HG02981 (cell line): ENCODE measurements around the gene BCL2L12.
A peak's percentile ranks its signal among the peaks of the same experiment; 100 is the strongest.
"Not testable (repeated sequence)": the region's sequence is repeated elsewhere in the genome, so short reads cannot be mapped to it uniquely, and the experiment has no call there.

Experiments used
- ATAC-seq: cut with Tn5 transposase; IDR thresholded peaks from one replicate; pipeline ENCODE4 v1.9.1; 2021; ENCODE audit warnings: mild to moderate bottlenecking, moderate library complexity; ENCODE audit not compliant: unreplicated experiment

The BCL2L12 gene, protein sequence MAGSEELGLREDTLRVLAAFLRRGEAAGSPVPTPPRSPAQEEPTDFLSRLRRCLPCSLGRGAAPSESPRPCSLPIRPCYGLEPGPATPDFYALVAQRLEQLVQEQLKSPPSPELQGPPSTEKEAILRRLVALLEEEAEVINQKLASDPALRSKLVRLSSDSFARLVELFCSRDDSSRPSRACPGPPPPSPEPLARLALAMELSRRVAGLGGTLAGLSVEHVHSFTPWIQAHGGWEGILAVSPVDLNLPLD

DNA sequence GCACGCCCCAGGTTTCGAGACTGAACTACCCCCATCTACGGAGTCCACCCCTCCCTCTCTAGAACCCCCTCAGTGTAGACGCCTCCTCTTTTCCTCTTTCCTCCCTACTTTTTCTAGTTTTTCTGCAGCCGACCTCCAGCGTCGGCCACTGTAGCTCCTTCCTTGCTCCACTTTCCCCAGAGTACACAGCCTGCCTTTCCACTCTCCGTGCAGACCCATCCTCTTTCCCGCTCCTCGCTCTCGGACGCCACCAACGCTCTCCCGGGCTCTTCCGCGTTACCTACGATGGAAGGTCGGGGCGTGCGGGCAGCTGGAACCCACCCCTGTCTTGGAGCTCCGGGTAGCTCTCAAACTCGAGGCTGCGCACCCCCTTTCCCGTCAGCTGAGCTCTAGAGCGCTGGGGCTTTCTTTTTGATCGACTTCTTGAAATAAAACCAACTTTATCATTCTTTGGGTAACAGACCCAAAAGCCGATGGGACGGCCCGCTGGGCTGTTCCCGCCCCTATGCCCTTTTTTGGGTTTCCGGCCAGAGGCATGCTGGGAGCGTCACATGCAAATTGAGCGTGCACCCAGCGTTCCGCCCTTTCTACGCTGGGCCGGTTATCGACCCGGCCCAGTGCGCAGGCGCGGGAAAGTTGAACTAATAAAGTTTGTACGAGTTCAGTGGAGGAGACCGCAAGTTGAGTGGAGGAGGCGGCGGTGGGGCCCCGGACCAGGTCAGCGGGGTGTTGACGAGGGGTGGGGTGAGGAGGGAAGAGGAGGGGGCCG is at the start of gene BCL2L12, which contains the start of gene IRF3:
TSS of gene BCL2L12 (plus strand) at position 583 of the 769 bp plus-strand sequence. CDS start 760 bp downstream, outside the sequence.
TSS of gene IRF3 (minus strand) at position 507 of the 769 bp plus-strand sequence. CDS start 1,019 bp downstream, outside the sequence.
- peak; percentile 83 for ATAC-seq

DNA sequence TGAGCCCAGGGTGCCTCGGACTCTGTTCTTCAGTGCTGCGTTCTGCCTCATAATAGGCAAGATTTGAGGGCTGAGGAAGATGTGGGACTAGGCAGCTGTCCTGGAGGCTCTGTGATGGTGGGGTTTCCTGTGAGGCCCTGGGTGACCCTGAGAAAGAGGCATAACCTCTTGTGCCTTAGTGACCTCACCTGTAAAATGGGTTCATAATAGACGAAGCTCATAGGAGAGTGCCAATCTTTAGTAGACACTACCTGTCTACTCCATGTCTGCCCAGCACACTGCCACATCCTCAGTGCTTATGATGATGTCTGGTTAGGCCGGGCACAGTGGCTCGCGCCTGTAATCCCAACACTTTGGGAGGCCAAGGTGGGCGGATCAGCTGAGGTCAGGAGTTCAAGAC is 49.2 kb upstream of the BCL2L12 start:
- no peak for ATAC-seq

DNA sequence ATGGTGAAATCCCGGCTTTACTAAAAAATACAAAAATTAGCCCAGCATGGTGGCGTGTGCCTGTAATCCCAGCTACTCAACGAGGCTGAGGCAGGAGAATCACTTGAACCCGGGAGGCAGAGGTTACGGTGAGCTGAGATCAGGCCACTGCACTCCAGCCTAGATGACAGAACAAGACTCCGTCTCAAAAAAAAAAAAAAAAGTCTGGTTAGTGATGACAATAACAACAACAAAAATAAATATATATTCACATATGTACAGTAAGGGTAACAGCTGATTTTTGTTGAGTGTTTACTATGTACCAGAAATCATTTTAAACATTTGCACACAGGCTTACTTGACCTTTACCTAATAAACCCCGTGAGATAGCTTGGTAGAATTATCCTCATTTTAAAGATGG is 48.8 kb upstream of the BCL2L12 start:
- no peak for ATAC-seq

DNA sequence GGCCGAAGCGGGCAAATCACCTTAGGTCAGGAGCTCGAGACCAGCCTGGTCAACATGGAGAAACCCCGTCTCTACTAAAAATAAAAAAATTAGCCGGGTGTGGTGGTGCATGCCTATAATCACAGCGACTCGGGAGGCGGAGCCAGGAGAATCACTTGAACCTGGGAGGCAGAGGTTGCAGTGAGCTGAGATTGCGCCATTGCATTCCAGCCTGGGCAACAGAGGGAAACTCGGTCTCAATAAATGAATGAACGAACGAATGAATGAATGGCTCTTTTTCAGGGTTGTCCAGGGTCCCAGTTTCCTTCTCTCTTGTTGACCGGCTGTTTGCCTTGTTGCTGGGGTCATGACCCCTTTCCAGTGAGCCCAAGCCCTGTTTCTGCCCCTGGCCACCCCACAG is 47.9 kb upstream of the BCL2L12 start:
- not testable (repeated sequence) for ATAC-seq

DNA sequence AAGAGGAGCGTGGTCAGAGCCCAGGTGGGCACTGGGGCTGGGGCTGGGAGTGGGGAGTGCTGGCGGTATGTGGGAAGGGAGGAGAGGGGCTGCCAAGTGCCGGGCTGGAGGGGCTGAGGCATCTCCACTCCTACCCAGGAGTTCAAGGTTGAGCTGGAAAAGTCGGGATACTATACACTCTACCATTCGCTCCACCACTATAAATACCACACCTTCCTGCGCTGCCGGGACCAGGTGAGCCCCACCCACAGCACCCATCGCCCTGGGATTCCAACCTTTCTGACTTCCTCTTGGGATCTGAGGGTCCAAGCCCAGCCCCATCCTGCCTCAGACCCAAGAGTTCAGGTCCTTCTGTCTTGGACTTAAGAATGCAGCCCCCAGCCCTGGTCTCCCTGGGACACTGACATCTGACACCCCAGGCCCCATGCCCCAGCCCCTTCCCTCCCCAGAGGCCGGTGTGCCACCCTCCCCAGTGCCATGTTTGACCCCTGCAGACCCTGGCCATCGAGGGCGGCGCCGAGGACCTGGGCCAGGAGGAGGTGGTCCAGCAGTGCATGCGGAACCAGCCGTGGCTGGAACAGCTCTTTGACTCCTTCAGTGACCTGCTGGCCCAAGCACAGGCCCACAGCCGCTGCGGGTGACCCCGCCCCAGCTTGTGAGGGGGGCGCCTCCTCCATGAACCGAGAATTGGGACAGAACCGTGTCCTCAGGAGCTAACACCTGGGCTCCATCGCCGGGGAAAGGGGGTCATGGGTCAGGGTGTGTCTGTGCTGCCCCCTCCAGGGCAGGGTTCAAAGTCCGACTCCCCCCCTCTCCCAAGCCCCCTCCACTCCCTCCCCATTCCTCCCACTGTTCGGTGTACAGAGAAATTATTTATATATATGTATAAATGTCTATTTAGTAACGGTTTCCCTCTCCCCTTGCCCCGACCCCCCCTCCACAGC is 40.5 kb upstream of the BCL2L12 start:
- no peak for ATAC-seq

DNA sequence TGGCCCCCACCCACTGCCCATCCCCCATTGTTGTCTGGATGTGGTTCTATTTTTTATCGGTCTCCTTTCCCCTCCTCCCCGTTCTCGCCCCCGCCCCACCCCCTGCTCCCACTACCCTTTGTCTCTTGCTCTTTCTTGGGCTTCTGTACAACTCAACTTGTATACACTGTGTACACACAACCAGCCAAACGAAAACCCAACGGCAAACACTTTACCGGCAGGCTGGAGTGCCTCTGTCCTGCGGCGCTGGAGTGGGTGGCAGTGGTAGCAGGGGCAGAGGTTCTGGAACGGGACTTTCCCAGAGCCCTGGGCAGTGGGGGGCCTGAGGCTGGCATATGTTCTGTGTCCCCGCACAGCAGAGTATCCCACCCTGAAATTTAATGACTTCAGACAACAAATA is 39.5 kb upstream of the BCL2L12 start:
- ATAC-seq: no peak

DNA sequence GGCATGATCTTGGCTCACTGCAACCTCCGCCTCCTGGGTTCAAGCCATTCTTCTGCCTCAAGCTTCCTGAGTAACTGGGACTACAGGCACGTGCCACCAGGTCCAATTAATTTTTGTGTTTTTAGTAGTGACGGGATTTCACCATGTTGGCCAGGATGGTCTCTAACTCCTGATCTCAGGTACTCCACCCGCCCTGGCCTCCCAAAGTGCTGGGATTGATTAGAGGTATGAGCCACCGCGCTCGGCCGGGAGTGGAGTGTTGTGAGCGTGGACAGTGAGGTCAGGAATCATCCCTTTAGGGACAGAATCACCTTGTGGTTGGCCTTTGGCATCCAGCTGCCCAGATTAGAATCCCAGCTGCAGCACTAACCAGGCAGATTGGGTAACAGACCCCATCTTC is 36.1 kb upstream of the BCL2L12 start:
- ATAC-seq: no peak

DNA sequence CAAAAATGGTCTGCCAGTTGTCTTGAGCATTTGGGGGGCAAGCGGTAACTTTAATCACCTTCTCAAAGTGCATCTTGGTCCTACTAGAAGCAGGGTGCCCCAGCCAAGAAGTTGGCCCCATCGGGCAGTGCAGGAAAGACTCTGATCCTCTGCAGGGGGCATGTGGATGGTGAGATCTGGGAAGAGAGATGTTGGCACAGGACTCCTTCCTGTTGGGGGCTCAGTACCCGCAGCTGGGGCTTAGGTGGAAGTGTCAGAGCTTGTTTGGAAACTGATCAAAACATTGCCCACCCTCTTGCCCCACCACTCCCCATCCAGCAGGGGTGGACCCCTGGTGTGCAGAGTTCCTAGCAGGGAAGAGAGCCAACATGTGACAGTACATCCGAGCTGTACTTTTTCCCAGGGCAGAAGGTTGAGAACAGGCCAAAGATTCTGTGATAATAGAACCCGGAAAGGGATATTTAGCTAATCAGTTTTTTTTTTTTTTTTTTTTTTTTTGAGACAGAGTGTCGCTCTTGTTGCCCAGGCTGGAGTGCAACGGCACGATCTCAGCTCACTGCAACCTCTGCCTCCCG is 34.6 kb upstream of the BCL2L12 start:
- no peak for ATAC-seq

DNA sequence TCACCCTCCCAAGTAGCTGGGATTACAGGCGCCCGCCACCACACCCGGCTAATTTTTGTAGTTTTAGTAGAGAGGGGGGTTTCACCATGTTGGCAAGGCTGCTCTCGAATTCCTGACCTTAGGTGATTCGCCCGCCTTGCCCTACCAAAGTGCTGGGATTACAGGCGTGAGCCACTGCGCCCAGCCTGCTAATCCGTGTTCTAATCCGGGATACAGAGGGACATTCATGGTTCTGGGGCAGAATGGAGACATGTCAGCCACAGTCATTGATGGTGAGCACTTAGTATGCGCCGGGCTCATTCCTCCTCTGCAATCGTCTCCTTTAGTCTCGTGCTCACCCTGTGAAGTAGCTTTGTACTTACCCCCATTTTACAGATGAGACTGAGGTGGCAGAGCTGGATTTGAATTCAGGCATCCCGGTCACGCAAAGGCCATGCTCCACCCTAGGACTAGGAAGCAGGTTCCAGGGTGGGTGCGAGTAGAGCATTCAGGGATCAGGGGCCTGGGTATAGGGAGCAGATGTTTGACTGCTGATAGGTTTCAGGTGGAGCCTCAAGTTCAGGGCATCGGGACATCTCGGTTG is 34.0 kb upstream of the BCL2L12 start:
- ATAC-seq: no peak

DNA sequence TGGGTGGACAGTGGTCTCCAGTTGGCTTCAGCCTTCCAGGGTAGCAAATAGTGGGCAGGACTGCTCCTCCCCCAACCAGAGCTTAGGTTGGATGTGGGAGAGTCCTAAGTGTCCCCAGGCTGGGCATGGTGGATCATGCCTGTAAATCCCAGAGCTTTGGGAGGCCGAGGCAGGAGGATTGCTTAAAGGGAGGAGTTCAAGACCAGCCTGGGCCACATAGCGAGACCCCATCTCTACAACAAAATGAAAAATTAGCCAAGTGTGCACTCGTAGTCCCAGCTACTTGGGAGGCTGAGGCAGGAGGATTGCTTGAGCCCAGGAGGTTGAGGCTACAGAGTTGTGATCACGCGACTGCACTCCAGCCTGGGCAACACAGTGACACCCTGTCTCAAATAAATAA is 33.2 kb upstream of the BCL2L12 start:
- ATAC-seq: no peak

DNA sequence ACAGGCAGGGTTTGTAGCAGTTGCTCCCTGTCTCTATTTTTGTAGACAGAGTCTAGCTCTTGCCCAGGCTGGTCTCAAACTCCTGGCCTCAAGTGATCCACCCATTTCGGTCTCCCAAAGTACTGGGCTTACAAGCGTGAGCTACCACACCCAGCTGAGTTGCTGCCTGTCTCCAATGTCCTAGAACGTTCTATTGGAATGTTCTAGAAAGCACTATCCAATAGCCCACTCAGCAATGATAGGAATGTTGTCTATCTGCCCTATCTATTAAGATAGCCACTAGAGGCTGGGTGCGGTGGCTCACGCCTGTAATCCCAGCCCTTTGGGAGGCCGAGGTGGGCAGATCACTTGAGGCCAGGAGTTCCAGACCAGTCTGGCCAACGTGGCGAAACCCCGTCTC is 32.5 kb upstream of the BCL2L12 start:
- not testable (repeated sequence) for ATAC-seq

DNA sequence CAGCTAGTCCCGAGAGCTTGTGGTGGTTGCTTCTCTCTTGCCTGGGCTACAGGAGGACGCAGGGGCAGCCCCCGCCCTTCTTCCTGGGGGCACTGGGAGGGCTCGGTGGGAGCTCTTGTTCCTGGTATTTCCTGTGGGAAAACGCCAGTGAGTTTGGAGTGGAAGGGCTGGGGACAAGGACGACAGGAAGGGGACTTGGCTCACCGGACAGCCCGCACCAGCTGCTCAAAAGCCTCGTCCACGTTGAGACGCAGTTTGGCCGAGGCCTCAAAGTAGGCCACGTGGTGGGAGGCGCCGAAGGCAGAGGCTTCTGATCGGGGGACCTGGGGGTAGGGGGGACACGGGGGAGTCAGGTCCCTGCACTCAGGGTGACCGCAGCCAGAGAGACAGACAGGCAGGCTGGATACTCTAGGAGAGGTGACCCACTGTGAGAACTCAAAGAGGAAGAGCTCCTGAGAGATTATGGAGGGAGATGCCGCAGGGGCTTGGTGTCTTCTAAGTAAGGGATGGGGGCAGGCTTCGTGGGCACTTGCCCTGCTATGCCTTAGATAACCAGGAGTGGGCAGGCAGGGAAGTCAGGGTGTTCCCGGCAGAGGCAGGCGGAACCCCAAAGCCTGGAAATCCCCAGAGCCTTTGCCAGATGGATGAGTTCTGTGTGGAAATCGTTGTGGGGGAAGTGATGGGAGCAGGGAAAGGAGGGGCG is 30.1 kb upstream of the BCL2L12 start:
- no peak for ATAC-seq

DNA sequence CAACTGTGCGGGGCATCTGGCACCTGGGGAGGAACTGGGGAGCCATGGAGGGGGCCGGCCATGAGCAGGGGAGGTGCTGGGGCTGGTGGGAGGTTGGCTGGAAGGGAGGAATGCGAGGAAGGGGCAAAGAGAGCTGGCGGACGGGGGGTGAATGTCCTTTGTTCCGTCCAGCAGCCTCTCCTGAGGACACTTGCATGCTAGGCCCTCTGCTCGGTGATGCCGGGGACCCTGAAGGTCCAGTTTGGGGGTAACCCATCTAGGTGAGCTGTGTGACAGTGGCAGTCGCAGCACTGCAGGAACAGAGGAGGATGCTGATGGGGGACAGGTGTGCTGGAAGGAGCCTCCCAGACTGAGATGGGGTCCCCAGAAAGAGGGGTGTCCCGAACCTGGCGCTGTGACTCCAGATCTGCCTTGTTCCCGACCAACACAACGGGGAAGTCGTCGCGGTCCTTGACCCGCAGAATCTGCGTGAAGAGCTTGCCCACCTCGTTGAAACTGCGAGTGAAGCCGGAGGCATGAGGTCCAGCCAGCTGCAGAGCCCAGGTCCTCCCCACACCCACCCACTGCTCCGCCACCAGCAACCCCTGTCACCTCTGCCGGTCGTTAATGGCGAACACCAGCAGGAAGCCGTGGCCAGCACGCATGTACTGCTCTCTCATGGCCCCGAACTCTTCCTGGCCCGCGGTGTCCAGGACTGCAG is 29.4 kb upstream of the BCL2L12 start:
- no peak for ATAC-seq

DNA sequence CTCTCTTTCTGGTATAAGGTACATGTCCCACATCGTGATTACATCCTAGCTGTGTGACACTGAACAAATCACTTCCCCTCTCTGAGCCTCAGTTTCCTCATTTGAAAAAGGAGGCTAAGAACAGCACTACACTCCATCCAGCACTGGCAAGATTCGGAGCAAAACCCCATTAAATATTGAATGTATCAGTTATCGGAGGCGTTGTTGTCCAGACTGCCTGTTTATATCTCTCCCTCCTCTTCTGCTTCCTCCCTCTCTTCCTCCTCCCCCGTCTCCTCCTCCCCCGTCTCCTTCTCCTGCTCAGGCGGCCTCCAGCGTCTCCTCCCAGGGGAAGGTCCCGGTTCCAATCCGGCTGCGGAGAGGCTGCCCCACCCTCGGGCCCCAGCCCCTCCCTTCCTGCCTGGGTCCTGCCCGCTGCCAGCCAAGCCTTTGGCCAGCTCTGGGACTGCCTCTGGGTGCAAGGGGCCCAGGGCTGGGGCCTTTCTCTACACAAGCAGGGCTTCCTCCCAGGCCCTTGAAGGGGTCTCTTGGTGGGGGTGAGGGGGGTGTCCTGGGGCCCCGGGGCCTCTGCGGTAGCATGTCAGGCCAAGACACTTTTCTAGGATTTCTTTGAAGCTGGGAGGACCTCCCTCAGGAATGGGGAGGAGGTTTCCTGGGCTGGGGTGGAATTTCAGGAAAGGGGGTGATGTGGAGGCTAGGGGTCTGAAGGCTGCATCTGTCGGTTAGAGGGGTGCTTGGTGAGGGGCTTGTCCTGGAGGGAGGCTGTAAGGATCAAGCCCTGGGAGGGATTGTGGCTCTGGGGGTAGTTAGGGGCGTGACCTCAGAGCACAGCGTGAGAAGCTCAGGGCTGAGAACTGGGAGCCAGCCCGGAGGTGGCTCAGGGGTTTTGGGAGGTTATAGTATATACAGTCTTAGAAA is 27.7 kb upstream of the BCL2L12 start:
- ATAC-seq: no peak

DNA sequence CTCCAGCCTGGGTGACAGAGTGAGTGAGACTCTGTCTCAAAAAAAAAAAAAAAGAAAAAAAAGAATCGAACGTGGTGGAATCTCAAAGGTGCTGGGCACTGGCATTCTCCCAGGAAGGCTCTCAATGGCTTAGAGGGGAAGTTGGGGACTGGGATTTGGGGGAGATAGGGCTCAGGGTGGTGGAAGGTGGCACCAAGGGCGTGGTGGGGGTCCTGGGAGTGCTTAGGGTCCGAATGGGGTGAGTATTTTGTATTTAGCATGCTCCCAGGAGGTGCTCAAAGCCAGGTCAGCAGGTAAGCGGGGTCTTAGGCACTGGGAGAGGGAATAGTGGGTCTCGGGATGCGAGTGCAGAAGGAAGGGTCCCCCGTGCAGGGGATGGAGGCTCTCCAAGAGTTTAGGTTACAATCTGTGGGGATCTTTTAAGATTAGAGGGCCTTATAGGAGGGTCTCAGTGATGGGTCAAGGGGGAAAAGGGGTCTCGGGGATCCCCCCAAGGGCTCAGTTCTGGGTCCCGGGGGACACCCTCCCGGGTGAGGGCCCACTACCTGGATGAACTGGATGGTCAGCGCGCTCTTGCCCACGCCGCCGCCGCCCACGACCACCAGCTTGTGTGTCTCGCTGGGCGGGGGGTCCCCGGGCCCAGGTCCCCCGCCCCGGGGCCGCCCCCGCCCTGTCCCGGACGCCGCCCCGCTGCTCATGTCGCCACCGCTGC is 26.2 kb upstream of the BCL2L12 start:
- ATAC-seq: no peak

DNA sequence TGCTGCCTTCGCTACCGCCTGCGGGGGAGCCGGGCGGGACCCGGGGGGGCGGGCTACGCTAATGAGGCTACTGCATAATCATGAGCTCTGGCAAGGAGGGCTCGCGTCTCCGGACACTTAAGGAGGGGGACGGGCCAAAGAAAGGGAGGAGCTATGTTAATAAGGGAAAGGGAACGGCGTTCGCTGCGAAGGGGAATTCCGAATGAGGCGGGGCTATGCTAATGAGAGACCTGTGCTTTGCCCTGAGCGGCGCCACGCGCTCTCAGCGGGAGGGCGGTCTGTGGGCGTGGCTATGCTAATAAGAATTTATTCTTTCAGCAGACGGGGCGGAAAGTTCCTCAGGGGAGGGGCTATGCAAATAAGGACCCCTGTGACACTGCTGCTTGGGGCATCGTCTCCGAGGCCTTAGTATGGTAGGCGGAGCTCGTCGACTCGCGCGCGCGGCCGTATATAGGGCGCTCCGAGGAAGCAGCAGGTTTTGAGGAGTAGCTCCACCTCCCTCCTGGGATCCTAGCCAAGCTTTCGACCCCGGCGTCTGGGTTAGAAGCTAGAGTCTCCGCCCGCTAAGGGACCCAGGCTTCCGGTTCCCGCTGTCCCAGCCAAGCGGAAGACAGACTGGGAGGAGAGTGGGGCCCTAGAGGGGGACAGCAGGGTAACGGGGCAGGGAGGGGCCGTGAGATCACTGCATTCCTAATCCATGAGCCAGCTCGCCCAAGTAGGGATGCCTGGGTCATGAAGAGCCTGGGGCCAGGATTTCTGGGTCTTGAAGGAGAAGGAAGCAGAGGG is 25.4 kb upstream of the BCL2L12 start, which contains the start of gene RRAS:
TSS of gene RRAS (minus strand) at position 31 of the 786 bp plus-strand sequence. CDS start 45 bp downstream, outside the sequence.
- peak; percentile 57 for ATAC-seq
